GM12865 (cell line): ENCODE measurements around the gene TRNT1.

ENCODE experiments used
- DNase-seq: peaks from one replicate; pipeline ENCODE4 v3.0.0; 2010; ENCODE audit warnings: low read depth
- H3K4me3 ChIP-seq: 2 replicates; pipeline ENCODE4 v1.5.1; 2011; ENCODE audit warnings: mild to moderate bottlenecking, low read depth, low read length, control low read depth
- CTCF ChIP-seq: IDR thresholded peaks from 2 replicates; pipeline ENCODE4 v1.5.1; 2011; ENCODE audit warnings: low read length, control low read depth, low read depth, inconsistent platforms; ENCODE audit not compliant: insufficient read depth; ENCODE audit errors: missing control alignments

The TRNT1 gene

GRCh38 chr3:3189102-3189727, 62.5 kb downstream of the TRNT1 start:
- no peak for DNase-seq
- TF ChIP-seq CTCF: no peak
- no peak overlapping the region for H3K4me3 ChIP-seq

- TF ChIP-seq CTCF: no peak
- H3K4me3 ChIP-seq: no peak overlapping the region
- DNase-seq: no peak
Observed at GRCh38 chr3:3189961-3190360, 63.2 kb downstream of the TRNT1 start.

GRCh38 chr3:3191675-3192285, 65.0 kb downstream of the TRNT1 start:
- H3K4me3 ChIP-seq: no peak overlapping the region
- no peak for TF ChIP-seq CTCF
- DNase-seq: no peak

GRCh38 chr3:3192286-3192675, 65.5 kb downstream of the TRNT1 start:
- no peak for DNase-seq
- H3K4me3 ChIP-seq: no peak overlapping the region
- no peak for TF ChIP-seq CTCF

GRCh38 chr3:3194861-3195260, 68.1 kb downstream of the TRNT1 start:
- no peak overlapping the region for H3K4me3 ChIP-seq
- DNase-seq: no peak
- no peak for TF ChIP-seq CTCF

GRCh38 chr3:3196148-3196861, 69.6 kb downstream of the TRNT1 start:
- peak; percentile 13 for DNase-seq
- no peak overlapping the region for H3K4me3 ChIP-seq
- TF ChIP-seq CTCF: peak; percentile 45
